GM19240 (cell line): Measurements from ENCODE around the gene CAV3.

Experiments
- DNase-seq: peaks from one replicate; pipeline ENCODE4 v3.0.0; 2011; ENCODE audit warnings: low spot score; ENCODE audit not compliant: insufficient read length

The CAV3 gene

DNA sequence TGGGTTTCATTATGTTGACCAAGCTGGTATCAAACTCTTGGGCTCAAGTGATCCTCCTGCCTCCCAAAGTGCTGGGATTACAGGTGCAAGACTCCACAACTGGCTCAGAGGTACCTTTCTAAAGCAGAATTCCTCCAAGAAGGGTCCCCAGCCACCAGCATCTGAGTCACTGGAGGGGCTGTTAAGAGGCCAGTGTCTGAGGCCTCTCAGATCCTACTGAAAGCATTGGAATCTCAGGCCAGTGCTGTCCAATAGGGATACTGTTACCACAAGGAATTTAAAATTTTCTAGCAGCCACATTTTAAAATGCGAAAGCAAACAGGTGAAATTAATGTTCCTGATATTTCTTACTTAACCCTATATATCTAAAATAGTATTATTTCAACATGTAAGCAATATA, 1.3 kb downstream of the CAV3 start:
- no peak for DNase-seq

DNA sequence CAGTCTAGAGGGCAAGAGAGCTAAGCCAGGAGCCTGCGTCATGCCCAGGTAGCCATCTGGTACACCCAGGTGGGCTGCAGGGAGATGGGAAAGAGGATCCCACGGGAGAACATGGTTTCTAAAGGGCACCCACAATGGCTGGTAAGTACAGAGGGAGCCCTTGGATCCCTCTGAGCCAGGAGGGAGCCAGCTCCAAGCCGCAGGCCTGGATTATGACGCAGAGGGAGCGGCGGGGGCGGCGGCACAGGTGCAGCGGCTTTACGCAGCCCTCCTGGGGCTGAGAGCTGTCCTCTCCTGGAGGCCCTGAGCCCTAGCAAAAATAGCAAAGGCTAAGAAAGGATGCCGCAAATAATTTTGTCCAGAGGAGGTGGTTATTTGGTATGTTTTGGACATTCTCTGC, 2.8 kb downstream of the CAV3 start:
- no peak for DNase-seq

DNA sequence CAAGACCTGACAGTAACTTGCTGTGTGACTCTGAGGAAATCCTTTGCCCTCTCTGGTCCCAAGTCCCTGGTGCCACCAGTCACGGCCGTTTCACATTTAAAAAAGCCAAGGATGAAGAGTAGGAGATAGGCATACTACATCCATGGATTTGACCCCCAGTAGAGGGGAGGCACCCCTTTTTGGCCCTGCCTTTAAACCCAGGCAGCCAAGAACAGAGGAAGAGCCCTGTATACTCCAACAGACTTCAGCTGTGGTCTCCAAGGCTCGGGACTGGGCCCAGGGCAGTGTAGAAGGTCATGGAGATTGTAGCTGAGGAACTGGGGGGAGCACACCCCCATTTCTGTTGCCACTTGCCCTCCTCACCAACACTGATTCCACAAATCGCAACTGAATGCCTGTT, 3.7 kb downstream of the CAV3 start:
- no peak for DNase-seq

DNA sequence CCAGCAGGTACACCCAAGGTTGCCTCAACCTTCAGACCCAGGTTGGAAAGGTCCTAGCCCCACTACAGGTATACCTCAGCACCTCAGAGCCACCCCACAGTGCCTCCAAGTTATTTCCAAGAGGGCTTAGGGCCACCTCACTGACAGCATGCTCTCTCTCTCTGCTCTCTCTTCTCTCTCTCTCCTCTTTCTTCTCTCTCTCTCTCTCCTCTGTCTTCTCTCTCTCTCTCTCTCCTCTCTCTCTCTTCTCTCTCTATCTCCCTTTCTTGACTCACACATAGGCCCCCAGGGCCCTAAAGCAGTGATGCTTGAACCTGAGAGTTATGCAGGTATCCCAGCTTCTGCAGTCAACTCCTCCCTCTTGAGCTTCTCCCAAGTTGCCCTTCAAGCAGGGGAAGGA, 4.2 kb downstream of the CAV3 start:
- DNase-seq, result no peak

DNA sequence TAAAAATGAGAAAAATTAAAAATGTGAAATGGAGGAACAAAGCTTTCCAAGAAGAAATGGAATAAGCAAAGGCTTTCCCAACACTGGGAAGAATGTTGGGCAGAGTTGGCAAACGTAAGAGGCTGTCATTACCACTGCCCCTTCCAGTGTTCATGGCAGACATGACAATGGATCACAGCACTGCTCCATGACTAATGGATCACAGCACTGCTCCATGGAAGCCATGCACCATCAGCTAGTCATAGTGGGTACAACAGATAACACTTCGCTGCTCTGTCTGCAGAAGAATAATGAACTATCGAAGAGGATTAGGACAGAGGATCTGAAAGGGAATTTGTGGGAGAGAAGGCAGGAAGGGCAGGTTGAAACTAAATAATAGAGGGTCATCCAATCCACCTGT, 5.0 kb downstream of the CAV3 start:
- DNase-seq, result no peak

DNA sequence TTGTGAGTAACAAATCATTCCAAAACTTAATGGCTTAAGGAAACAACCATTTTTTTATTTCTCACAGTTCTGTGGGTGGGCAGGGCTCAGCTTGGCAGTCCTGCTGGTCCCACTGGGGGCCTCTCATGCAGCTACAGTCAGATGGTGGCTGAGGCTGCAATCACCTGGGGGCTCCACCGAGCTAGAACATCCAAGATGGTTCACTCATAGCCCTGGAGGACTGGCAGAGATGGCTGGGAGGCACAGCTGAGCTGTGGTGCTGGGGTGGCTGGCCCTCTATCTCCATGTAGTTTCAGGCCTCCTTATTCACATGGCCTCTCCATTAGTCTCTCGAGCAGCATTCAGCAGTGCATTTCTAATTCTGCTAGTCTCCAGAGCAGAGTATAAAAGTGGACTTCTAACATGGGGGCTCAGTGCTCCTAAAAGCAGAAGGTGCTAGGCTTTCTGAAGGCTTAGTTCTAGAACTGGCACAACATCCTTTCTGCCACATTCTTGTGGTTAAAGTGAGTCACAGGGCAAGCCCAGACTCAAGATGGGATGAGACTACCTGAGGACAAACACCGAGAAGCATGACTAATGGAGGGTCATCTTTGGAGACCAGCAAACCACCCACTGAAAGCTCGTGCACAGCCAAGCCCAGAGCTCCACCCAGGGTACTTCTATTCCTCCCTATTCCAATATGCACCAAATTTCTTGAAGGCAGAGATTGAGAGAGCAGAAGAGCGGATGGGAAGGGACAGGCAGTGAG, 6.3 kb downstream of the CAV3 start:
- no peak for DNase-seq

DNA sequence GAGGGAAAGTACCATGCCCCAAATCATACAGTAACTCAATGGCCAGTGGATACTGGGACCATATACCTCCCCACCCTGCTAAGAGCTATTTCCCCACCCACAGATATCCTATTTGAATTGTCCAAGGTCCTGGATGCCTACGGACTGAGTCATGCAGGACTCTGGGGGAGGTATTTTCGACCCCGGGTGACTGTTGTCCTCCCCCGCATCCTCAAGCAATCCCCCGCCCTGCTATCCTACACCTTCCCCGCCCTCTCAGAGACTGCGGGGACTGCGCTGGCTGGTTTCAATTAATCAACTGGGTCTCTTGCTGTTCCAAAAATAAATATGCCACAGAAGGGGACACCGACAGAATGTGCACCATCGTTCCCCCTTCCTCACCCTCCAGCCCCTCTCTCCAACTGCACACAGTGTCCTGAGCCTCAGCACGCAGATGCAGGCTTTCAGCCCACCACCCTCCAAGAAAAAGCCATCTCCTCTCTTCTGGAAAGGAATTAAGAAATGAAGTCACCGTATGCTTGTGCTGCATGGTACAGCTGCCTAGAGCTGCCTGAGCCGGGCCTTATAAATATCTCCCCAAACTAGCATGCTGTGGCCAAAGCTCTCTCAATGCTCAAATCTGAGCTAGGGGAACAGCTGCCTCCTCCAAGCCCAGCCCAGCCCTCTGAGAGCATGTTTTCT, 8.1 kb downstream of the CAV3 start:
- no peak for DNase-seq

DNA sequence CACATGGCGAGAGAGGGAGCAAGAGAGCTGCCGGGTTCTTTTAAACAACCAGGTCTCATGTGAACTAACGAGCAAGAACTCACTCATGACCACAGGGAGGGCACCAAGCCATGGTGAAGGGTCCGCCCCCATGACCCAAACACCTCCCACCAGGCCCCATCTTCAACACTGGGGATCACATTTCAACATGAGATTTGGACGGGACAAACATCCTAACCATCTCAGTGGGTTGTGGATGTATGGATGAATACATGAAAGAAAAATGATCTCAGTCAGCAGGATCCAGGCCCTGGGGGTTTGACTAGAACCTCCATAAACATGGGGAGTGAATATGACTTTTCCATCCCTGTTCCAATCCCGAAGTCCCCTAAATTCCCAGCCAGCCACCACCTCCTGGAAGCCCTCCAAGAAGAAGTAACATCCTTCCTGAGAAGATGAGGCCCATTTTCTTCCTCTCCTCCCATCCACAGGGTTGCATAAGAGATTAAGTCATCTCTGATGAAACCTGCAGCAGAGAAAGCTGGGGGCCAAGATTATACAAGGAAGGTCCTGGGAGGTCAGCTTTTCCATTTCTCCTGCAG, 9.5 kb downstream of the CAV3 start:
- no peak for DNase-seq

DNA sequence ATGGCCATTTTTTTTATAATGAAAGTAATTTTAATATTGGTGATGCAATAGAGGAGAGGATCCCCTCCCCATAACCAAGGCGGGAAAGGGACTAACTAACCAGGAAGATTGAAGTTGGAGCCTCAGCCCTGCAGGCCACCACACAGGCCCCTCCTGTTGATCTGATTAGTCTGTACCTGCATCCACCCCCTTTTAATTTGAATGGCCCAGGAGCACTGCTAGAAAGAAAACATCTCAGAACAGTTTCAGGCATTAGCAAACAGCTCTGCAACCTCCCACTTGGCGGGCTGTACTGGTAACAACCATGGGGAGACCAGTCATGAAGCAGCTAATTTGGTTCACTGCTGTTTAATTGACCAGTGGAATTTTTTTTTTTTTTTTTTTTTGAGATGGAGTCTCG, 10.3 kb downstream of the CAV3 start:
- DNase-seq, result no peak

DNA sequence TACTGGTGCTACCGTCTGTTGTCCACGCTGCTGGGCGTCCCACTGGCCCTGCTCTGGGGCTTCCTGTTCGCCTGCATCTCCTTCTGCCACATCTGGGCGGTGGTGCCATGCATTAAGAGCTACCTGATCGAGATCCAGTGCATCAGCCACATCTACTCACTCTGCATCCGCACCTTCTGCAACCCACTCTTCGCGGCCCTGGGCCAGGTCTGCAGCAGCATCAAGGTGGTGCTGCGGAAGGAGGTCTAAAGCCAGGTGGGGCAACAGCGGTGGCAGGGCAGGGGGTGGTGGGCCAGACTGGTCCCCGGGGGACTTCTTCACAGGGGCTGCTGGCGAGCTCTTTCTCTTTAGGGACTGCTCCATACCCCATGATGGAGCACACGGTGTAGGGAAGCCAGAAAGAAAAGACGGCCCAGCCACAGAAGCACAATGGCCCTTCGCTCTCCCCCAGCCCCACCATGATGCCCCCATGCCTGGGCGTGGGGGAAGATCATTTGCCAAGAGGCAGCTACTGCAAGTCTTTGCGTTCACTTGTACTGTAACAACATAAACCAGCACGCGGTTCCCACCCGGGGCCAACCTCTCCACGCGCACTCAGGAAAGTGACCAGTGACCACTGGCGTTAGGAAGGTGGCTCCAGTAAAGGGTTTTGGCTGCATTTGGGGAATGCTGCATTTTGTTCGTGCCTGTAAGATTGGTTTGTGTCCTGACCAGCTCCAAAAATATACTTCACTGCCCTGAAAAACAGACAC, 12.2 kb downstream of the CAV3 start:
- no peak for DNase-seq

DNA sequence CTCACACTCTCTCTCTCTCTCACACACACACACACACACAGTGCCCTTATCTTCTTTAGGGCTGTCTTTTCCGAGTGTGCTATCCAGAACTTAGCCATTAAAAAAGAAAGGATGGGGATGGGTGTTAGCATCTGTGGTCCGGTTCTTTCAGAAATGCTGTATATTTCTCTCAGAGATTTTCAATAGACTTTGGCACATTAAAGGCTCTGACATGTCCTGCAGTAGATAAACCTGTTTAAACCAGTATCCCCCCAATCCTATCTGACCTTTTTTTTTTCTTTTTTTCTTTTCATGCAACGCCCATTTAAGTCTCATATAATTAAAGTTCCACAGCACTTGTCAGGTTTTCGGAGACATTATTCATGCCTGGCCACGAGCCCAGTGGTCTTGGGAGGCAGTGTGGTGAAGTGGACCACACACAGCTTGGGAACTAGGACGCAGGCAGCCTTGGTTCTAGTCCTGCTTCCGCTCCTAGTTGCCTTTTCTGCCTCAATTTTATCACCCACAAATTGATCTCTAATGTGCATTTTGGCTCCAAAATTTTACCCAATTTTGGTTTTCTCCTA, 13.3 kb downstream of the CAV3 start:
- no peak for DNase-seq

DNA sequence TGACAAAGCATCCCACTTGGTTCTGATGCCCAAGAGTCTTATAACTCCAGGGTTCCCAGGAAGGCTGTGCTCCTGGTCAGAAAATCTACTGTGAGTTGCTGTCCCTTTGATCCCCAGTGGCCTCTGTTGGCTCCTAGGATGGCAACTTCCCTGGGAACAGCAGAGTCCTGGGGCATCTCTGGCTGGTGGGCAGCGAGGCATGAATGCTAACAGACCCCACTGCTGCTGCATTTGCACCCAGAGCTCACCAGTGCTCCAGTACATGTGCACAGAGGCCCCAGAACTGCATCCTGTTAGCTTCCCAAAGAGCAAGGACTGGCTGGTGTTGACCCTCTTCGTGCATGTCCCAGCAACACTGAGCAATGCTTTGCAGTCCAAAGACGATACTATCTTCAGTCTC, 15.7 kb downstream of the CAV3 start:
- no peak for DNase-seq

DNA sequence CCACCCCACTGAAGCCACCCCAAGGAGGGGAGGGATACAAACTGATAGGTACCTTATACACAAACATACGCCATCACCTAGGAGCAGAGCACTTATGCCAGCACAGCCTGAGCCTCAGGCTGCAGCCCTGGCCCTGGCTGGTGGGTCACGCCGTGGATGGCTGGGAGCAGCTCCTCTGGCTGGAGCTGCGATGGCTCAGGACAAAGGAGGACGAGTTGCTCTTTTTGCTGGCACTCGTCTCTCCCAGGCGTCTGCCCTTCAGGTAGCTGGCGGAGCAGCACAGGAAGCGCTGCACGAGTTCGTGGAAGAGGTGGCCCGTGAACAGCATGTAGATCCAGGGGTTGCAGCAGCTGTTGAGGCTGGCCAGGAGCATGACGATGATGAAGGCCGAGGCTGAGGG, 19.2 kb downstream of the CAV3 start:
- no peak for DNase-seq

DNA sequence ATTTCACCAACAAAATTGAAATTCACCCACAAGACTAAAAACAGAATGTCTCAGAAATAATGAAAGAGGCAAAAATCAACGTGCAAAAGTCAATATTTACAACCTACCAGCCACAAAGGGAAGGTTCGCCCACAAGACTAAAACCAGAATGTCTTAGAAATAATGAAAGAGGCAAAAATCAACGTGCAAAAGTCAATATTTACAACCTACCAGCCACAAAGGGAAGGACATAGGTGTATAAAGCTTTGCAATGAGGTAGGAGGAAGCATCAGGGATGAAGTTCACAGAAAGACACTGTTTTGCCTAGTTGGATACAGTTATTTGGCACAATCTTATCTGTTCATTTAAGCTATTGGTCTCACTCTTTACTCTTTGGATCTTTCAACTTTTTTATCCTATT, 21.5 kb downstream of the CAV3 start:
- DNase-seq, result no peak

DNA sequence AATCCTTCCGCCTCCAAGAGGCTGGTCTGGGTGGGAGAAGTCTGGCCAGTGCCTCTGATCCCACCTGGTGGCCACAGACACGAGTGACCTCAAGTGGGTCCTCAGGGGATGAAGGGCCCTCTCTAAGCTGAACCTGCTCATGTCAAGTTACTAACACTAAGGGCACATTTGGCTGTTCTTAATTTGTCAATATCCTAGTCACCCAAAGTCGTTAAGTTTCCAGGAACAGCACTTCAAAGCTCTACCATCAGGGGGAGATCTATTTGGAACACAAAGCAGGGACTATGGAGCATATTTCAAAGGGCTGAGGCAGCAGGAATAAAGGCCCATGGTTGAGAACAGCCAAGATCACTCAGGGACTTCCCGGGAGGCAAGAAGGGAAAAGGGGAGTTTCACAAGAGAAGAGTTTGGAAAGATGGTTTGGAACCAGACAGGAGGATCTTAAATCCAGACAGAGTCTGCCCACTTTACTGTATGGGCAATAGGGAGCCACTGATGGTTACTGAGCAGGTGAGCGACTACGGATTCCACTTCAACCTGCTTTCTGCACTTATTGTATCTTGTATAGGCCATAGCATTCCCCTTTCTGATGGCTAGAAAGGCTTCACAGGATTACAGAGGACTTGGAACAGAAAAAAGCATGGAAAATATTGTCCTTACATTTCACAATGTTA, 22.1 kb downstream of the CAV3 start:
- no peak for DNase-seq

DNA sequence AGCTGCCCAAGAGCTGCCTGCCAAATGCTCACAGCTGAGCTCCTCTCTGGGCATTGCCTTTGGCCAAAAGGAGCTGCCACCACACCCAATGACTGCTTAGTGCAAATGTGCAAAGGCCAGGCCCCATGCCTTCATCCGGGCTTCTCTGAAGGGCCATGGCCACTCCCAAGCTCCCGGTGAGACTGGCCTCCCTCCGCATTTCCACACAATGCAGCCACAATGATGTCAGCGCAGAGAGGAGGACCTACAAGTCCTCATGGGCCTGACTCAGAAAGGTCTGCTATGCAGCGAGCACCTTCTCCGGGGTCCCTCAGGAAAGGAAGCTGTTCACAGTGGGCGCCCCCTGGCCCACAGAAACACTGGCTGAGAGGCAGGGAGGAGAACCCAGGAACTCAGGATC, 23.1 kb downstream of the CAV3 start:
- DNase-seq, result no peak

DNA sequence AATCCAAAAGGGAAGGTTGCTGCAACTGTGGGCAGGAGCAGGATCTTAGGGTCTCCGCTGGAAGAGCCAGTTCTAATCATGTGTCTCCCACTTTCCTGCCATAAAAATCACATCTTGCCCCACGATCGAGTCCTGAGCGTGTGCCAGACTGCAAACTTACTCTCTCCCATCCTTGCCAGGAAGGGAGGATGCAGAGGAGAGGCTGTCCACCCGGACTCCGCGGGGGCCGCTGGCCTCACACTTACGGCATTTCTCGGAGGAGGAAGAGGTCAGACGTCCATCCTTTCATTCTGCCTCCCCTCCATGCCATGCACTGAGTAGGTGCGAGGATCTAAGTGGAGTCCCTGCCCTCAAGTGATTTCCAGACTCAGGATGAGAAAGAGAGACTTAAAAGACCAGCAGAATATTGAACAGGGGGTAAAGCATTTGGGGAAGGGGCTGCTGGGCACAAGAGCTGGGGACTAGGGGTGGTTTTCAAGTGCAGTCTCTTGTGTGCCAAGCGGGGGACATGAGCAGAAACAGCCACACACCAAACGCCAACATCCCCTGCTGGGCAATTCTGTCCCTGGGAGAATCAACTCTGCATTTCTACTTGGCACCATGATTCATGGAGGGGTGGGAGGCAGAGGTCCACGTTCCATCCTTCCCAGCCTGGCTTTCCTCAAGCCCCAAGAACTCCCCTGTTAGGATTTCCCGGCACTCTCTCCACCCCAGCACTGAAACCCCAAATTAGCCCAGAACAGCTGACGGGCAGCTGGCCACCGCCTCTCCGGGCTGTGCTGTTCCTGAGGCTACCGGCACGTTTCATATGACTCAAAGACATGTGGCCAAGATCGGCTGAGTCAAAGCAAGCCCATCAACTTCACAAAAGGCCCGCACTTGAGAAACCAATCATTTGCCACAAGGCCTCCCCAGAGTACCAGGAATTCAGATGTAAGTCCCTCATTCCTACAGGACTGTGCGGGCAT, 24.2 kb downstream of the CAV3 start:
- DNase-seq, result no peak

DNA sequence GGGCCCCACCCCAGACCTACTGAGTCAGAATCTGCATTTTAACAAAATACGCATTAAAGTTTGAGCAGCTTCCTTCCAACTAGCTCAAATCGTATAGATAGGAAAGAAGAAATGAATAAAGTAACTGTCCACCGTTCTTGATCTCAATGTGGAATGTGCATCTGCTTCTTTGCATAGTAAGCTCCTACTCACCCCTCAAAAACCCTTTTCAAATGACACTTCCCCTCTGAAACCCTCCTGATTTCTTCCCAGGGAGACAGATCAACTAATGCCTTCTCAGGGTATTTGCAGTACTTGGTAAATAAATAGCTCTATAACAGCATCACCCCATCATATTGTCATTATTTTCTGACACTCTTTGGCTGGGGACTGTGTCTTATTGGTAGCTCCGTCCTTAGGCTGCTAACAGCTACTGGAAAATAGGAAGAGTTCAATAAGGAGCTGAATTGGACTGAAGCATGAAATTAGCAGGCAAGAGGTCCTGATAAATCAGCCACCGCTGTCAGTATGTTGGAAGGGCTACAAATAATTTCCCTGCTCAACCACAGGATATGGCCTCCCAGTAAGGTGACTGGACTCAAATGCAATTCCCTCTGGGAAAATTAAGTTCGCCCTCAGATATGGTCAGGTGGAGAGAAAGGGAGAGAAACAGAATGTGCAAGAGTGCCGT, 25.6 kb downstream of the CAV3 start:
- DNase-seq, result no peak

DNA sequence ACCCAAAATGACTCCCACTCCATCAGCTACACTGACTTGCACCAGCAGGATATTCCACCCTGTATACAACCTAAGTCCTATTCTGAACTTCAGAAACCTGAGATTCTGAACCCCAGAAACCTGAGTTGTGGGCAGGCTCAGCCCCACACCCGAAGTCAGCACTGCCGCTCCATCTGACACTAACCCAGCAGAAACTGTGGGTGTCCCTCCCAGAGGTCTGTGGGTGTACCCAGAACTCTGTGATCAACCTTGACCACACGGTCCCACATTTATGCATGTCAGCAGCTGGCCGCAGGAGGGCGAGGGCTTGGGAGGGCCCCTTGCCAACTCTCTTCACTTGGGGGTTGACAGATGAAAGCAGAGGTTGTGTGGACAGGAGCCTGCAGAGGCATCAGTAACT, 26.5 kb downstream of the CAV3 start:
- DNase-seq, result no peak

DNA sequence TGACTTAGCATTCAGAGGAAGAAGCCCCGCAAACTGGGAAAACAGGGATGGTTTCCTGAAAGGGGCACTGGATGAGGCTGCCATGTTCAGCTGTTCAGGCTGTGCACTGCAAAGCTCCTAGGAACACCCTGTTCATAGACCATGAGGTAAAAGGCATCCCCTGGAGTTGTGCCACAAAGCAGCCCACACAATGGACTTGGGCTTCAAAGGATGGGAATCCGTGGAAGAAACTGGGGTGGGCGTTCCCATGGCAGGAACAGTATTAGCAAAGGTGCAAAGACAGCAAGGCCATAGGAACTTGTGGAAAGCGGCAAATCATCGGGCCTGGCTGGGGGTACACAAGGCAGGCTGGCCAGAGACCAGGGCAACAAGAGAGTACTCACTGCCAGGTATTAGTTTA, 26.9 kb downstream of the CAV3 start:
- DNase-seq, result no peak
